Midbrain (tissue), 1 donor: ENCODE measurements around the gene MRRF.
A peak's percentile ranks its signal among the peaks of the same experiment; 100 is the strongest.

Source experiments
- DNase-seq: peaks from one replicate; lab custom pipeline; 2025; lab: John Stamatoyannopoulos, UW

Gene MRRF, protein sequence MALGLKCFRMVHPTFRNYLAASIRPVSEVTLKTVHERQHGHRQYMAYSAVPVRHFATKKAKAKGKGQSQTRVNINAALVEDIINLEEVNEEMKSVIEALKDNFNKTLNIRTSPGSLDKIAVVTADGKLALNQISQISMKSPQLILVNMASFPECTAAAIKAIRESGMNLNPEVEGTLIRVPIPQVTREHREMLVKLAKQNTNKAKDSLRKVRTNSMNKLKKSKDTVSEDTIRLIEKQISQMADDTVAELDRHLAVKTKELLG

DNA sequence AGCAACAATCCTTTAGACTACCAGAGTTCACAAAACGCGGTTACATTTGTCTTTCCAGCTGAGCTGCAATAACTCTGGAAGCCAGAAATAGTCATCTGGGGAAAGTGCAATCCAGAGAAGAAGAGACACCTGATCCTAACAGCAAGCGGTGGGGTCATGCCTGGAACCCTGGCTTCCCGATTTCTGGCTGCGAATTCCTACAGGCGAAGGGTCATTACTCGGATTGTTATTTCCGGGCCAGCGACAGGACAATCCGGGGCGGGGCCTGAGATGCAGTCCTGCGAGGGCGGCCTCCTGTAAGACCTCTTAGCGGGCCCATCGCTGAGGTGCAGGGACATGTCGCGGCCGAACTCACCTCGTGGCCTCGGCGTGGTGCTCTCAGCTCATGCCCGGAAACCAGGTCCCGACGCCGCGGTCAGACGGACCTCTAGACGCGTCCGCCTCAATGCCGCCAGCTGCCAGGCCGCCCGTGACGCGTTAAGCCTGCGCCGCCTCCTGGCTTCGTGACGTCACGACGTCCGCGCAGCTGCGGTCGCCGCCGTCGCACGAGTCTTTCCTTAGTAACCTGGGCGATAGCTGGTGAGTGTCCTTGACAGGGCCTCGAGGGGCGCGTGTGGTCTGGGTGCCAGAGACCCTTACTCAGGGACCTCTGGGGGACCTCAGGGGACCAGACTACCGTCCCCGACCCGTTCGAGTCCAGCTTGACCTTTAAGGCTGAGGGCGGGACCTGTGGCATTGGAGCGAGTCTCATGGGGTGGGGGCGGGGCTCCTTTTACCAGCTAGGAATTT is at the start of gene MRRF, which contains the start of gene RBM18:
Gene MRRF, plus strand, starts transcription at position 523 of the 789 bp plus-strand sequence. CDS start 6,010 bp downstream, outside the sequence.
Gene RBM18, minus strand, starts transcription at position 481 of the 789 bp plus-strand sequence. CDS start 3,348 bp downstream, outside the sequence.
- DNase-seq, result peak; percentile 84

DNA sequence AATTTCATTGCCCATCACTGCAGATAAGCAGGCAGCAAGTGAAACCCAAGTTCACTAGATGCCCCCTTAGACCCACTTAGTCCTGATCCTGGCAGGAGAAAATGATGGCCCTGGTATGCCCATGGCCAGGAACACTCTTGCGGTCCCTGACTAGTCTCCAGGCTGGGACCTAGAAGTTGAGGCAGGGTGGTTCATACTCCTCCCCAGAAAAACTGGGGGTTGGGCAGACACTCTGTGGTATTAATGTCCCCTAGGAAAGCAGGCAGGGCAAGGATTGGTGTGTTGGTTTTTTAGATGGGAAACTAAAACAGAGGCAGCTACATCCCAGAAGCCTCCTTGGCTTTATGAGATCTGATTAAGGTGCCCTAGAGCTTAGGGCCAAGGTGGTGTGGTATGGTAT is 49.0 kb upstream of the MRRF start:
- DNase-seq, result no peak

DNA sequence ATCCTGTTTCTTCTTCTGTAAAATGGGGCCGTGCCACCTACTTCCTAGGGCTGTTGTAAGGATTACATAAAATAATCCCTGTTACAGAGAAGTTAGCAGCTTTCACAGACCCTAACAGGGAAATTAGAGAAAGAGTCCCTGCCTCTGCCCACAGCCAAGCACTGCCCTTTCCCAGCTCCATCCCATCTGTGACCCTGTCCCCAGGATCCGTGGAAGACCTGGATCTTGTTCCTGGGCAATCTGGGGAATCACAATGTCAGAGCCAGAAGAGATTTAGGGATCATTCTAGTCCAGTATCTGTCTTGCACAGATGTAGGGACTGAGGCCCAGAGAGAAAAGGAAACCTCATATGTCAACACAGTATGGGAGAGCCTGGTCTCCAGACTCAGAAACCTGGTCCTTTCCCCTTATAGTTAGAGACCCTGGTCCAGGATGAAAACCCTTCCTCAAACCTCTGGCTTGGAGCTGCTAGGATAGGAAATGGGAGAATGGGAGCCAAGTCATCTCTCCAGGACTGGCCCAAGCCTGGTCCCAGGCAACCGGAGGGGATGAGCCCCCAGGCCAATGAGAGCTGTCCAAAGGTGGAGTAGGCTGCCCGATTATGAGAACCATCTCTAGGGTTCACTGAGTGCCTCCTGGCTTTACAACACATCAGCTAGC is 48.4 kb upstream of the MRRF start:
- no peak for DNase-seq

DNA sequence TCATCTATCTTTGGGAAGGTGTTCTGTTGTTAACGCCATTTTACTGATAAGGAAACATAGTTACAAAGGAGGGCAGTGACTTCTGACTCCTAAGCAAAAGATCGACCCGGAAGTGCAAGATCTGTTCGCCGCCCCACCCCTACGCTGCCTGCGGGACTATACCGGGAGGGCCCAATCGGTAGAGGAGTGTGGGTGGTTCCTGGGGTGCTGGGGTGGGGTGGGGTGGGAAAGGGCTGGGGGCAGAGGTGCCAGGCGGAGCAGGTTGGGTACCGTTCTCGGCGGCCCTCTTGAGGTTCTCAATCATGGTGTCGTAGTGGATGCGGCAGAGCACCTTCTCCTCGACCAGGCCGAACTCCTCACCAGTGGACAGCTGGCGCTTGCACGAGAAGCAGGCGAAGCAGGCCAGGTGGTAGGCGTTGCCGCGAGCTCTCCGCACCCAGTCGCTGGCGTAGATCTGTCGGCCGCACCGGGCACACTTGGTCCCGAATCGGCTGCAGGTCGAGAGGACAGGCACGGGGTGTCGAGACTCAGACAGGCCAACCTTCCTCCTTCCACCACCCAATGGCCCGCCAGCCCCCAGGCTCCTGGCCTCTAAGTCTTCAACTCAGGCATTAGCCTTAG is 47.8 kb upstream of the MRRF start:
- no peak for DNase-seq

DNA sequence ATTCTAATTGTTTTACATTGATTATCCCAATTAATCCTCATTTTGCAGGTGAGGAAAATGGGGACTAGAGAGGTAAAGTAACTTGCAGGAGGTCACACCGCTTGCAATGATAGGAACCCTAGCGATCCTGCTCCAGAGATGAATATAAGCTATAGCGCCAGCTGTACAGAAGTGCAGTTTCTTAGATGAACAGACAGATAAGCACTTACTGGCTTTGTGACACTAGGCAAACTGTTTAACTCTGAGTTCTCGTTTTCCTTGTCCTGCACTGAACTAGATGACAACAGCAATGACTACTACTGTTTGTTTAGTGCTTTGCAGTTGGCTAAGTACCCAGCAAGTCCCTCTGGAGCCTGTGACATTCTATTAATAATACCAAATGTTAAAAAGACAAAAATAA is 47.0 kb upstream of the MRRF start:
- DNase-seq, result no peak

DNA sequence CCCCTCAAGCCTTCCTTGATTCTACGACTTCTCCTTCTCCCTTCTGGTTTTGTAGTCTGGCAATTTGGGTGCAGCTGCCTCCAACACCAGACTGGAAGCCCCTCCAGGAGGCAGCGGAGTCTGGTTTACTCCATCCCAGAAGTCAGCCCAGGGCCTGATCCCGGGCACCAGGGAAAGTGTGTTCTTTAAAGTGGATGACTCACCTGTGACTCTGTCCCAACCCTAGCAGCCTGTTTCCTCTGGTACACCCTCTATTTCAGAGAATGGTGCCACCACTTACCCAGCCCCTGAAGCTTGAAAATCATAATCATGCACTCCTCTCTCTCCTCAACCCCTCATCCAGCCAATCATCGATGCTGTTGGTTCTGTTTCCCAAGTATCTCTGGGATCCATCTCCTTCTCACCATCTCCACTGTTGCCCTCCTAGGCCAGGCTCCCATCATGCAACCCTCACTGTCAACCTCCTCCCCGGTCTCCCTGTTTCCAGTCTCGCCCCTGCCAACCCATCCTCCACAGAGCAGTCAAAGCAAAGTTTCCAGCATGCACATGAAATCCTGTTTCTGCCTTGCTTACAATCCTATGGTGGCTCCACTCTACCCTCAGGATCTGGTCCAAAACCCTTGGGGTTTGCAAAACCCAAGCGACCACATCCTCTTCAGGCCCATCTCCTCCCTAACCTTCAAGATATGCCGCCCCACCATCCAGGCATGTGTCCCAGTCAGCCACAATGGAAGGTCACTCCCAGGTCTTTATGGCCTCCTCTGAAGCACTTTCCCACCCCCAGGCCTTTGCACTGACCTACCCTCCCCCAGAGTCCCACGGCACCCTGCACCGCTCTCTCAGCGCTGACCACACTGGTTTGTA is 46.4 kb upstream of the MRRF start:
- DNase-seq, result no peak

DNA sequence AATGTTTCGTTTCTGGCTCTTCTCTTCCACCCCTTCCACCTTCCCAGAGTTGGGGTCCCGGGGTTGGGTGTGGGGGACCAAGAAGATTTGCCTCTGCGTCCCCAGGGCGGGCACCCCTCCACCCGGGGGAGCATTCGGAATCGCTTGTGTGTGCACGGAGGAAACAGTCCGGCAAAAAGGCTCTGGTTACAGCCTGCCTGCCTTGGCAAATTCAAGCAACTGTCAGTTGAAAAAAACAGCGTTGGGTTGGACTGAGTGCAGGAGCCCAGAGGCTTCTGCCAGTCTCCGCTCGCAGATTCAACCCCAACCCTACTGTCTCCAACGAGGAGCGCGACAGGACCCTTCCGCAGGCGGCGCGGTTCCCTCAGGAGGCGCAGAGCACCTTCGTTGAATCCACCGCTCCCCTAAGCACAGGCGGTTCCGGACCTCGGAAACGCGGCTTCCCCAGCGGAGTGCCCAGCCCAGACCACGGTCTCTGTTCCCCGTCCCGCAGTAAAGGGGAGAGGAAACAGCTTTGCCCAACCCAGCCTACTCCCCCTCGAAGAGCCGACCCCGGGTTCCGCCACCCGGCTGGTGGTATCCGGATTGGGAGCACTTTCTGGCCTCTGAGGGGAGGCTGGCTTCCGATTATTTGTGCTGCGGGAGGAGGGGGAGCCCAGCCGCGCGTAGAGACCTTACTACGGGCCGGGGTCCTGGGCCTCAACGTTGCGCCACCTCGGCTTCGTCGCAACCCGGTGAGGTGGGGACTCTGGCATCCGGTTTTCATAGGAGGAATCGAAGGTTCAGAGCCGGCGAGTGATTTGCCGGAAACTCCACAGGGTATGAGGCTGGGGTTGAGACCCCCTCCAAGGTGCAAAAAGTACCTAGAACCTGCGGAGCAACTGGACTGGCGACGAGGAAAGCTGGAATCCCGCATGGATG is 45.5 kb upstream of the MRRF start:
- DNase-seq, result no peak

DNA sequence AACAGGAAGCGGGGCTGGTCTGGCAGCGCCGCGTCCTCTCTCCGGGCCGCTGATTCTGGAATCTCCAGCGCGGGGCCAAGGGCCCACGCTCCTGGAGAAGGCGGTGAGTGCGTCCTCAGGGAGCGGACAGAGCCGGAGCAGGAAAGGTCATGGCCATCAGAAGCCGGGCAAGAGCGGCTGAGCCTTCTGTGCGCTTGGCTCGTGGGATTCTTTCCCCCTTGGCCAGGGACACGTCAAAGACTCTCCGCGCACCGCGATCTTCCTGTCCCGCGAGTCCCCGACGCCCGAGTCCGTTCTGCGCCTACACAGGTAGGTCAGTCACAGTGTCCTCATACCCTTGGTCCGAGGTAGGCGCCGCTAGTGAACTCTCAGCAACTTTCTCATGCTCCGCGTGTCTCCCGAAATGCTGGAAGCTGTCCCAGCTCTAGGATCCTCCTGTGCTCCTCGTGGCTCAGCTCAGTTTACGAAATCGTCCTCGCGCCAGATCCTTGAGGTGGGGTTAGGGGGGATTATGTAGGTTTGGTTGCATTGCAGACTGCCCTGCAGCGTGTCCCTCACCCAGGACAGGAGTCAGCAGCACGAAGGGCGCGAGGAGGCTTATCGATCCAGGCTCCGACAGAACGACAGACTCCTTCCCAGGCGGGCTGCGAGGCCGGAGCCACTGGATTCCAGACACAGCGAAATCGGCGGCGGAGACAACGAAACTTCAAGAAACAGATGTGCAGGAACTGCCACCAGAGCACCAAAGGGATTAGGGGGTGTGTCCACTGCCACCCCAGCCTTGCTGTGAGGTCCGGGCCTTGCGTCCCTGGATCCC is 44.6 kb upstream of the MRRF start:
- DNase-seq, result no peak

DNA sequence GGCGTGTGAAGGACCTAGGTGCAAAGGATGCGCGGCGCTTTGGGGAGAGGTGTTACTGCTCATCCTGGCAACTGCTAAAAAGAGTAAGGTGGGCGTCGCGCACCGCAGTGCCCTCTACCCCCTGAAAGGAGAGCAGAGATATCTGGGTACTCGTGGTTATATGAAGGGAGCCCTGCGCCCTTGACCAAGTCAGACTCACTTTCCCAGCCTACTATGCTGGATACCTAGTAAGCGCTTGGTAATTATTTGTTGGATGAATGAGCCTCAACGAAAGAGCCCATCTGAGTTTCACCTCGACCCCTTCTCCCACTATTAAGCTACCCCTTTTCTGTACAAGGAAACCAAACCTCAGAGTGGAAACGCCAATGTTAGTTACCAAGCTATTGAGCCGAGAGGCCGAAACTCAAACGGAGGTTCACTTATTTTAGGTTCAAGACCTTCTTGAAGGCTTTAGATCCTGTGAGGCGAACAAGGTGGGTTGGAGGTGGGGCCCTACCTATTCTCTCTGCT is 44.0 kb upstream of the MRRF start:
- no peak for DNase-seq

DNA sequence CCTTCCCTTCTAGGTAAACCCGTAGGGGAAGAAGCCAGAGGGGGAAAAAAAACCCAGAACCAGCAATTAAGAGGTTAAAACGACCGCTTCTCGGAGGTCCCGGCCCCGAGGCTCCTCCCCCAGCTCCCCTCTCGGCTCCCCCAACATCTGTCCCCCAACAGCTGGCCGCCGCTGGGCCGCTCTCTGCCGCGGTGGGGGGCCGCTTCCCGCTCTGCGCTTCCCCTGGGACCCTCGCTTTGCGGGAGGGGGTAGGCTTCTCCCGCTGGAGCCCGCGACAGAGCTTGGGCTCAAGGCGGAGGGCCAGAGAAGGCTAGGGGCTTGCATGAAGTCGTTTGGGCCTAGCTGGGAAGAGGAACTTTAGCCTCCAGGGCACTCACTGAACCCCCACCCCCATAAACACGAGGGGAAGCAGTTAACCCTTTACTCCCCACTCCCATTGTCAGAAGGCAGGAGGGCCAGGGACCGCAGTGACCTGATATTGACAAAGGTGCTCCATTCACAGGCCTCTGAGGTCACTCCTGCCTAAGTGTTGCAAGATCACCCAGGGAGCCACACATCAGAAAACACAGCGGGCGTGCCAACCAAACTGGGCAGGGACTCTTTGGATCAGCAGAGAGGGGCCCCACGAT is 43.4 kb upstream of the MRRF start:
- DNase-seq, result no peak

DNA sequence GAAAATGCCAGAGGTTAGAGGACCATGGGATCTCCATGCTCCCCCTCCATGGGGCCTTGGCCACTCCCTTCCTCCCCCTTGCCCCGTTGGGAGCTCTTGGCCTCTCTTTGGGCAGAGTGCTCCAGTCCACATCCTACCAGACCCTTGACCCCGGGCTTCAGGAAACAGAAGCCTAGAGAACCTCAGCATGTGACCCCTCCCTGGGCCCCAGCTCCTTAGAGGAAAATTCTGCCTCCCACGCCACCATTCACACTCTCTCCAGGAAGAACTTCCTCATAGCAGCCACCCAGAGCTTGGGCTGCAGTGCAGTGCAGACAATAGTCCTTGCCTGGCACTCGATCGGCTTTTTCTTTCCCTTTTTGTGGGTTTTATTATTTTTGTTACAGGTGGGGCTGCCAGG is 41.9 kb upstream of the MRRF start:
- DNase-seq, result no peak

DNA sequence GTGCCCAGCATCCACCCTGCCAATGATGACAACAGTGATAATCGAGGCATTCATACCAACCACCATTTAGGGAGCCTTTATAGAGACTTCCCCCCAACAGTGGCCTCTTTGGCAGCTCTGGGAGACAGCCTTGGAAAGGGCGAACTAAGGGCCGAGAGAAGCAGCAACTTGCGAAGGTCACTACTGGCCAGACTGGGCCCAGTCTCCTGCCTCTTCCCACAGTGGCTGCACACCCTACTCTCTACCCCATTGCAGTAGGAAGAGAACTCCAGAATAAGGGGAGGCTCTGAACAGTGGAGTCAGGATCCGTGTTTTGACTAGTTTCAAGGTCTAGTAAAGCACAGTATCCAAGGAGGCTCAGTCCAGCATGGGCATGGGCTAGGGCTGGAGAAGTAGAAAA is 41.2 kb upstream of the MRRF start:
- DNase-seq, result no peak

DNA sequence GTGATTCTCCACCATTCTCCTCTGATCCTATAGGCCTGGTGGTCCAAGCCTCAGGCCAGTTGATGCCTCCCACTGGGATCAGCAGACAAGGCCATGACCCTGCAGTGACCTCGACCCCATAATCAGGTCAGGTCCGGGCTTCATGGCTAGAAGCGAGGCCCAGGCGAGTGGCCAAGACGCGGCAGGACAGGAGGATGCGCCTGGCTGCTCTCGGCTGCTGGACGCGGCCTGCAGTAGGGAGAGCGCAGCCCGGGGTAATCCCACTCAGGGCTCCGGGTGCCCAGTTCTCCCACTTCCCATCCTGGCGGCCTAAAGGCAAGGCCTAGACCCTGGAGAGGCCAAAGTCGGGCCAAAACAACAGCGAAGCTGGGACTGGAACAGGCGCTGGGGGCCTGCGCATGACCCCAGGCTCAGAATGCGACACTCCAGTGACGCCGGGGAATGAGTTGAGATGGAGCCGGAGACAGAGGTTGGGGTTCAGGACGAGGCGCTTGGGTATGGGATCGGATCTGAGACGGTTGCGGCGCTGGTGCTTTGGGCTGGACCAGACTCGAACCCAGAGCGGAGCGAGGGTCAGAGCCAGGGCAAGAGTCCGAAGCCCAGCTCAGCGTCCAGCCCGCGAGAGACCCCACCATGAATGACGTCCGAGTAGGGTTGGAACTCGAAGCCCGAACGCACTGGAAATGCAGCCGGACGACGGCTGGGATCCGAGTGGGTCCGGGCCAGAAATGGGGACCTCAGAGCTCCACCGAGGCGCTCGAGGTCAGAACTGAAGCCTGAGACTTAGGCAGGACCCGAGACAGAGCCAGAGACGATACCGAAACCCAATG is 39.2 kb upstream of the MRRF start:
- no peak for DNase-seq

DNA sequence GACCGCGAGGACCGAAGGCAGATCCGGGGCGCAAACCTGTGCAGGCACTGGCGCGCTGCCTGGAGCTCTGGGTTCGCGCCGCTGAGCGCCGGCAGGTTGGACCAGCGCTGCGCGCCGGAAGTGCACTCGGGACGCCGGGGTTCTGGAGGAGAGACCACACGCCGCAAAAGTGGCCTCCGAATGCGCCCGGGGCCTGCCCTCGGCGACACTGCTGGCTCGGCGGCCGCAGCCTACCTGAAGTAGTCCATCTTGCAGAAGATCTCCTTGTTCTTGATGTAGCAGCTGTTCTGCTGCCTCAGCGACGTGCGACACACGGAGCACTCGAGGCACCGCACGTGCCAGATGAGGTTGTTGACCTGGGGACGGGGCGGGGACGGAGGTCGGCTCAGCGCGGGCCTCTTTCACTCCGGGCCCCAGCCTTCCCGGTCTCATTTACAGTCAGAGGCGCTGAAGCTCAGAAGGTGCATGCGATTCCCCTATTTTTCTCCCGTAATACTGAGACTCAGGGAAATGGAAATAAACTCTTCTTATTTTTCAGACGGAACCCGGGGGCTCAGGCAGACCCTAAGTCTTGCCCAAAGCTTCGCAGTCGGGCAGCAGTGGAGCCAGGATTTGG is 38.4 kb upstream of the MRRF start:
- no peak for DNase-seq

DNA sequence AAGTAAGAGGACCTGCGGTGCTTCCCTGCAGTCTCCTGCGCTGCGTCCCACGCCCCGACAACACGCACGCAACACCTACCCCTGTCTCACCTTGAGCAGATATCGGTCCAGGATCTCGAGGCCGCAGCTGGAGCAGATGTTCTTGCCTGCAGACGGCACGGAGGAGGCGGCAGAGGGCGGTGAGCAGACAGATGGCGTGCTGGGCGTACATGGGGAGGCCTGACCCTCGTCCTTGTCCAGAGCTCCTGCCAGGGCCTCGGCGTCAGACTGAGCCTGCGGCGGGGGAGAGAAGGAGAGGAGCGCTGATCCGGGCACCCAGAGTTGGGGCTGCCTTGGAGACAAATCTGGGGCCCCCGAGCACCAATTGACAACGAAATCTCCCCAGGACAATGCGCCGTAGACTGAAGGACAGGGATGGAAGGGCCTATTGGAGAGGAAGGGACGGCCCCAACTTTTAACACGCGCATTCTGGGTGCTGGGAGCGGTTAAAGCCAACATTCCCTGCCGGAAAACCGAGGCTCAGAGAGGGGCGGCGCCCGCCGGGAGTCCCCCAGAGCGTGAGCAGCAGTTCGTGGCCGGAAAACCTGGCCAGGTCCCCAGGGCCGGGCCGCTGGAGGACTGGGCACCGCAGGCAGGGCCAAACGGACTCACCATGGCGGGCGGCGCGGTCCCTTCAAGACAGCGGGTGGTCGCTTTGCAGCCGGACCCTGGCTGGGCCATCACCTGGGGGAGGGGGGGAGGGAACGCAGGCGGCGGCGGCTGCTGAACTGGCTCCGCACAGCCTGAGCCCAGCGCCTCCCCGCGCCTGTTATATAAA is 37.7 kb upstream of the MRRF start:
- DNase-seq, result no peak

DNA sequence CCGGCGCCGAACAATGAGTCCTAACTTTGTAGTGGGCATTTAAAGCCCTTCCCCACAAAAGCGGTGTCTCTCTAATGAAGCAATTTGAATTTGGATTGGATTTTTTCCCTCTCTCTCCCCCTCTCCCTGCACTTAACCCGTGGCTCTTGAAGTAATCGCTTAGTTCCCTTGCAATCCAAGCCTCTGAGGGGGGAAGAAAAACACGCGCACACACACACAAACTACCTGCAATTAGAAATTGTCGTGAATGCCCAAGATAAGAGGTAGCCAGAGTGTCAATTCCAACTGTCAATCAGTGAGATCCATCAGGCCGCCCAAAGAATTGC is 37.1 kb upstream of the MRRF start:
- DNase-seq, result no peak

DNA sequence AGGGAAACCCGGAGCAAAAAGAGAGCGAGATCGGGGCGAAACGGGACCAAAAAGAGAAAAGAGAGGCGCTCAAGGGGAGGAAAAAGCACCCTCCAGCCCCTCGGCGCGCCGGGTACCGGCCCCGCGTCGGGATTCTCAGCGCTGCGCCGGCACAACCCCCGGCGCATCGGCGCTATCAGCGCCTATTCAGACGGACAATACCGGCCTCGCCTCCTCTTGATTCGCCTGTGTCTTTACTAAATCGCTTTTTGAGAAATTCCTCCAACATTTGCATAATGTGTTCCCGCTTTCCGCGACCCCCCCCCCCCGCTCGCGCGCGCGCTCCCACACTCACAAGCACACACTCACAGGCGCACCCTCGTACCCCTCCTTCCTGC is 36.5 kb upstream of the MRRF start:
- DNase-seq, result no peak
